Thyroid gland (tissue), 4 donors: ENCODE results near the gene PIMREG. TPM values are rescaled to one million over a fixed set of nuclear protein-coding genes. Genes with fewer than 3 reads are reported as not detected.
"Not testable (repeated sequence)": the region's sequence is repeated elsewhere in the genome, so short reads cannot be mapped to it uniquely, and the experiment has no call there.

Experiments
- DNase-seq, 2 donors: peaks; one replicate each; pipeline ENCODE4 v3.0.0-alpha.2; 2019
- H3K27ac ChIP-seq, 3 donors: fragments of 200-600 bp; sonication (generic); 1 replicate in 2 of 3; 2 replicates in 1 of 3; pipeline ENCODE4 v1.5.1; 2016 to 2019; ENCODE audit warnings: mild to moderate bottlenecking in 1 of 3, moderate library complexity in 1 of 3
- H3K27me3 ChIP-seq: fragments of 200-600 bp; sonication (generic); one replicate; pipeline ENCODE4 v1.5.1; 2019
- H3K36me3 ChIP-seq, 2 donors: fragments of 200-600 bp; sonication (generic); one replicate each; pipeline ENCODE4 v1.5.1; 2016 to 2019
- H3K4me1 ChIP-seq, 2 donors: fragments of 200-600 bp; sonication (generic); one replicate each; pipeline ENCODE4 v1.5.1; 2017 to 2019
- H3K4me3 ChIP-seq, 3 donors: fragments of 200-600 bp; sonication (generic); replicated peaks in 1 of 3; 1 replicate in 2 of 3; 2 replicates in 1 of 3; pipeline ENCODE4 v1.5.1; 2016; ENCODE audit warnings: mild to moderate bottlenecking in 1 of 3
- H3K9me3 ChIP-seq: fragments of 200-600 bp; sonication (generic); one replicate; pipeline ENCODE4 v1.5.1; 2017
- POLR2A ChIP-seq, 2 donors: fragments of 450-650 bp; IDR thresholded peaks; one replicate each; pipeline ENCODE4 v1.6.1; 2017; ENCODE audit warnings: antibody characterized with exemption in 2 of 2, mild to moderate bottlenecking in 2 of 2, moderate library complexity in 1 of 2
- WGBS, 2 donors: methylation state at CpG; one replicate each; pipeline ENCODE4 v1.1.5; 2017; 5-methylcytosine and 5-hydroxymethylcytosine counted together
- intact Hi-C: fragments of 100-400 bp; cut with DNase I; formaldehyde crosslinking; loops from one replicate; pipeline ENCODE4 v1.15.1; 2023
- total RNA-seq, 4 donors: library from RNA; depleted of rRNA; stranded (reverse); fragments of >200 nt; gene quantifications; one replicate each; pipeline ENCODE4 v1.2.3, GENCODE V29; 2016
- TF ChIP-seq, protein P1 (sequence below), 6 experiments: fragments of 200-600 bp in 3 of 6; fragments of 450-650 bp in 3 of 6; sonication (generic) in 3 of 6; IDR thresholded peaks; one replicate each; pipeline ENCODE4 v1.5.1; 2016 to 2019; ENCODE audit warnings: antibody characterized with exemption in 6 of 6, mild to moderate bottlenecking in 2 of 6, inconsistent platforms in 1 of 6, moderate library complexity in 1 of 6

The PIMREG gene
- total RNA-seq, 4 donors from 2014 or later: not detected

DNA sequence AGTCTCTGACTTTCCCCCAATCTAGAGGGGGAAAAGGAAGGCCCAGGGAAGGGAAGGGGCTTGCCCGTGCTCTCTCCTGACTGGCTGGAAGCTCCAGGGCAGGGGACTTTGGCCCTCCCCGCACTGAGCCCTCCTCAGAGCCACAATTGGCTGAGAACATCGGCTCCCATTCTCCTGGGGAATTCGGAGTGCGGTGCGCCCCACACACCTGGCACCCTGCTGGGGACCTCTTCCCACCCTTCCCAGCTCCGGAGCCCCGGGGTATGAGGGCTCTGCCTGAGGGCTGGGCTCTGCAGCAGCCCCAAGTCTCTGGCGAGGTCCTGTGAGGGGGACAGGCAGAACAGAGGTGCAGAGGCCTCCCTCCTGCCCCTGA, 36.0 kb downstream of the PIMREG start:
- intact Hi-C loops: no loop called here
- Histone ChIP-seq H3K9me3 (no peaks in the 10 kb centered on the region), H3K27me3 (no peaks in the 10 kb centered on the region), H3K27ac (no peak overlapping the region), H3K4me3 (no peak overlapping the region), H3K36me3 (no peaks in the 10 kb centered on the region), H3K4me1 (no peaks in the 10 kb centered on the region)
- DNase-seq: no peak
- TF ChIP-seq POLR2A (IDR thresholded peaks at IDR 0.05): no peak
- TF ChIP-seq, protein P1, sequence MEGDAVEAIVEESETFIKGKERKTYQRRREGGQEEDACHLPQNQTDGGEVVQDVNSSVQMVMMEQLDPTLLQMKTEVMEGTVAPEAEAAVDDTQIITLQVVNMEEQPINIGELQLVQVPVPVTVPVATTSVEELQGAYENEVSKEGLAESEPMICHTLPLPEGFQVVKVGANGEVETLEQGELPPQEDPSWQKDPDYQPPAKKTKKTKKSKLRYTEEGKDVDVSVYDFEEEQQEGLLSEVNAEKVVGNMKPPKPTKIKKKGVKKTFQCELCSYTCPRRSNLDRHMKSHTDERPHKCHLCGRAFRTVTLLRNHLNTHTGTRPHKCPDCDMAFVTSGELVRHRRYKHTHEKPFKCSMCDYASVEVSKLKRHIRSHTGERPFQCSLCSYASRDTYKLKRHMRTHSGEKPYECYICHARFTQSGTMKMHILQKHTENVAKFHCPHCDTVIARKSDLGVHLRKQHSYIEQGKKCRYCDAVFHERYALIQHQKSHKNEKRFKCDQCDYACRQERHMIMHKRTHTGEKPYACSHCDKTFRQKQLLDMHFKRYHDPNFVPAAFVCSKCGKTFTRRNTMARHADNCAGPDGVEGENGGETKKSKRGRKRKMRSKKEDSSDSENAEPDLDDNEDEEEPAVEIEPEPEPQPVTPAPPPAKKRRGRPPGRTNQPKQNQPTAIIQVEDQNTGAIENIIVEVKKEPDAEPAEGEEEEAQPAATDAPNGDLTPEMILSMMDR (IDR thresholded peaks at IDR 0.05): no peak
- 58 to 68% methylated on average over 8 of the region's 9 CpGs for WGBS, 2 donors

DNA sequence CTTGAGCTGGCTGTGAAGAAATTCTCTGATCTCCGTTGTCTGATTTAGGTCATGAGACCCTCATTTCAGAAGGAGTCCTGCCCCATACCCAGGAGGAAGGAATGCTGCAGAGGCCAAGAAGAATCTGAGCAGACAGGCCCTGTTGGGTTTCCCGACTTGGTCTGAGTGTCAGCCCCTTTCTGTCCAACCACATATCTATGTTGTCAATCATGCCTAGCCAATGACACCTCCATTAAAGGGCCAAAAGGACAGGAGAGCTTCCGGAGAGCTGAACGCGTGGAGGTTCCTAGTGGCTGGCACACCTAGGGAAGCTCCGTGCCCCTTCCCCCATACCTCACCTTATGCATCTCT, 37.8 kb downstream of the PIMREG start:
- no peak for DNase-seq
- Histone ChIP-seq H3K27me3 (no peaks in the 10 kb centered on the region), H3K9me3 (no peaks in the 10 kb centered on the region), H3K4me3 (no peak overlapping the region), H3K27ac (no peak overlapping the region), H3K4me1 (no peaks in the 10 kb centered on the region), H3K36me3 (no peaks in the 10 kb centered on the region)
- 86 to 88% methylated on average over 6 of the region's 6 CpGs for WGBS, 2 donors
- TF ChIP-seq, protein P1 (IDR thresholded peaks at IDR 0.05): no peak
- no peak for TF ChIP-seq POLR2A (IDR thresholded peaks at IDR 0.05)
- intact Hi-C loops: no loop called here

DNA sequence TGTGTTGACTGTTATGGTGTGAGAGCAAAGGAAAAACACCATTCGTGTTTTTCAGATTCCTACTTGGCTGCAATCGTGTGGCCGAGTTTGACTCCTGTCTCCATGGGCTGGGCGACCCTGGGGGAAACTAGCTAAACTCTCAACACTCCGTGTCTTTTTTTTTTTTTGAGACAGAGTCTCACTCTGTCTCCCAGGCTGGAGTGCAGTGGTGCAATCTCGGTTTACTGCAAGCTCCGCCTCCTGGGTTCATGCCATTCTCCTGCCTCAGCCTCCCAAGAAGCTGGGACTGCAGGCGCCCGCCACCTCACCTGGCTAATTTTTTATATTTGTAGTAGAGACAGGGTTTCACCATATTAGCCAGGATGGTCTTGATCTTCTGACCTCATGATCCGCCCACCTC, 38.5 kb downstream of the PIMREG start:
- H3K9me3 ChIP-seq, H3K4me1 ChIP-seq, H3K27me3 ChIP-seq, H3K36me3 ChIP-seq, H3K27ac ChIP-seq, DNase-seq, H3K4me3 ChIP-seq, intact Hi-C loops: not testable (repeated sequence)
- WGBS, 2 donors: 86 to 91% methylated on average over 10 of the region's 10 CpGs

DNA sequence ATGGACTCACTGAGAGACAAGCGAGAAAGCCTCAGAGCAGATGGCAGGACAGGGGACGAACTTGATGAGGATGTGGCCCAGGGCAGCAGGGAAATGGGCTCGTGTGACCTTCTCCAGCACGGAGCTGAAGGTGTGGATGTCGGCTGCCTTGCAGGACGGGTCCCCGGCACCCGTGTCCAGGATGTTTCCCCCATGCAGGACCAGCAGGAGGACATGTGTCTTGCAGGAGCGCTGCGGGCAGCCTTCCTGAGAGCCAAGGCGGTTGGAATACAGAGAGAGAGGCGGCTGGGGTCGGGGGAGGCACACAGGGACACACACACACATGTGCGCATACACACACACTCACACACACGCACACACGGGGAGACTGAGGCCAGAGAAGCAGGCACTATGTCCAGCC, 39.3 kb downstream of the PIMREG start:
- no peaks in the 10 kb centered on the region for H3K9me3 ChIP-seq
- 92 to 93% methylated on average over 13 to 14 of the region's 16 CpGs for WGBS, 2 donors
- H3K4me3 ChIP-seq: no peak overlapping the region

DNA sequence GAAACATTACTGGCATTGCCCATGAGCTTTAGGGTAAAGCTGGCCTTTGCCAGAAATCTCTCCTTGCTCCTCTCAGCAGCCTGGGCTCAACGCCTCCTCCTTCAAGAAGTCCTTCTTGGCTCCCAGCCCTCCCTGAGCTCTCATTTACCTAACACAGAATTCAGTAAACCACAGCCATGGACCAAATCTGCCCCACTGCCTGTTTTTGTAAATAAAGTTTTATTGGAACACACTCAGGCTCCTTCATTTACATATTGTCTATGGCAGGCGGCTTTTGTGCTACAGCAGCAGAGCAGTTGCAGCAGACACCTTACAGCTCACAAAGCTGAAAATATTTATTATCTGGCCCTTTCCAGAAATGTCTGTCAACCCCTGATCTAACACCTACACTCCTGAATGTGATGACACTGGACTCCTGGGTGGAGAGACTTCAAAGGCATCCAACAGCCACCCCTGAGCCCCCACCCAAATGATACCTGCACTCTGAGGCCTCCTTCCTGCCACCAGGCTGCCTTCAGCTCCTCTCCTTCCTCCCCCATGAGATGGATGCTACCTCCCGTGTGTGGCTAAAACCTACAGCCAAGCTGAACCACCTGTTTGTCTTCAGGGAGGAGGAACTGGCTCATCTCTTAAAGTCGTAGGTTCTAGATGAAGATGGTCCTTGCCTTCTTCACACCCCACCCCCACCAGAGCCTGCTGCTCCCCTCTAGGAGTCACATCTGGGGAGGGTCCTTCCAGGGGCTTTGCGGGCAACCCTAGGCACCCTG, 41.6 kb downstream of the PIMREG start:
- DNase-seq: no peak

More for the DNA sequence above, 39.3 kb downstream of the PIMREG start:
- Histone ChIP-seq H3K4me1 (no peaks in the 10 kb centered on the region), H3K27me3 (no peaks in the 10 kb centered on the region), H3K36me3 (no peaks in the 10 kb centered on the region), H3K27ac (no peak overlapping the region)
- DNase-seq: no peak
- TF ChIP-seq POLR2A (IDR thresholded peaks at IDR 0.05): no peak
- TF ChIP-seq, protein P1 (IDR thresholded peaks at IDR 0.05): no peak
- intact Hi-C loops: no loop called here

More for the DNA sequence above, 41.6 kb downstream of the PIMREG start:
- H3K9me3 ChIP-seq: no peaks in the 10 kb centered on the region
- no peaks in the 10 kb centered on the region for H3K27me3 ChIP-seq
- H3K4me1 ChIP-seq: no peaks in the 10 kb centered on the region
- H3K4me3 ChIP-seq: no peak overlapping the region
- 78 to 79% methylated on average over 5 of the region's 5 CpGs for WGBS, 2 donors
- H3K27ac ChIP-seq: no peak overlapping the region
- intact Hi-C loops: no loop called here
- TF ChIP-seq, protein P1 (IDR thresholded peaks at IDR 0.05): no peak
- no peak for TF ChIP-seq POLR2A (IDR thresholded peaks at IDR 0.05)
- H3K36me3 ChIP-seq: no peaks in the 10 kb centered on the region
